ENCODE measurements around the gene MAP2K1. TPM values are rescaled to one million over a fixed set of nuclear protein-coding genes. Genes with fewer than 3 reads are reported as not detected.
"Not testable (repeated sequence)": the region's sequence is repeated elsewhere in the genome, so short reads cannot be mapped to it uniquely, and the experiment has no call there.

Gene MAP2K1
- total RNA-seq, 1 donor from 2014 or later = 38.6 TPM

GRCh38 chr15:66390678-66391077 is 4.0 kb downstream of the MAP2K1 start:
- Histone ChIP-seq H3K9ac (ENCODE audit: low read depth in 1 of 3, low read length in 3 of 3) (no peak overlapping the region), H3K36me3 (ENCODE audit: control insufficient read depth in 3 of 3, insufficient read depth in 3 of 3, low read length in 3 of 3) (no peaks in the 10 kb centered on the region), H3K4me3 (ENCODE audit: low read length in 3 of 3) (no peak overlapping the region), H3K4me1 (ENCODE audit: control insufficient read depth in 3 of 3, insufficient read depth in 3 of 3, low read length in 3 of 3) (peaks cover 17 to 42% (median 24%) of the 10 kb centered on the region in 3 donors), H3K9me3 (ENCODE audit: control insufficient read depth in 3 of 3, low read length in 3 of 3) (no peaks in the 10 kb centered on the region), H3K27me3 (ENCODE audit: control insufficient read depth in 3 of 3, insufficient read depth in 3 of 3, low read length in 3 of 3) (no peaks in the 10 kb centered on the region), H3K27ac (ENCODE audit: low read depth, low read length) (no peak overlapping the region)

- not testable (repeated sequence) for H3K4me3 ChIP-seq (ENCODE audit: low read length in 3 of 3); H3K27me3 ChIP-seq (ENCODE audit: control insufficient read depth in 3 of 3, insufficient read depth in 3 of 3, low read length in 3 of 3); H3K36me3 ChIP-seq (ENCODE audit: control insufficient read depth in 3 of 3, insufficient read depth in 3 of 3, low read length in 3 of 3); H3K9ac ChIP-seq (ENCODE audit: low read depth in 1 of 3, low read length in 3 of 3); H3K27ac ChIP-seq (ENCODE audit: low read depth, low read length); H3K9me3 ChIP-seq (ENCODE audit: control insufficient read depth in 3 of 3, low read length in 3 of 3)
- peaks cover 11 to 31% (median 15%) of the 10 kb centered on the region in 3 donors for H3K4me1 ChIP-seq (ENCODE audit: control insufficient read depth in 3 of 3, insufficient read depth in 3 of 3, low read length in 3 of 3)
Measured at GRCh38 chr15:66393037-66393436, 6.3 kb downstream of the MAP2K1 start.

GRCh38 chr15:66394472-66394871 is 7.8 kb downstream of the MAP2K1 start:
- Histone ChIP-seq H3K27me3 (ENCODE audit: control insufficient read depth in 3 of 3, insufficient read depth in 3 of 3, low read length in 3 of 3) (no peaks in the 10 kb centered on the region), H3K4me1 (ENCODE audit: control insufficient read depth in 3 of 3, insufficient read depth in 3 of 3, low read length in 3 of 3) (peaks cover 0 to 18% (median 6%) of the 10 kb centered on the region in 3 donors), H3K36me3 (ENCODE audit: control insufficient read depth in 3 of 3, insufficient read depth in 3 of 3, low read length in 3 of 3) (no peaks in the 10 kb centered on the region), H3K27ac (ENCODE audit: low read depth, low read length) (no peak overlapping the region), H3K9me3 (ENCODE audit: control insufficient read depth in 3 of 3, low read length in 3 of 3) (no peaks in the 10 kb centered on the region), H3K9ac (ENCODE audit: low read depth in 1 of 3, low read length in 3 of 3) (no peak overlapping the region), H3K4me3 (ENCODE audit: low read length in 3 of 3) (no peak overlapping the region)

DNA sequence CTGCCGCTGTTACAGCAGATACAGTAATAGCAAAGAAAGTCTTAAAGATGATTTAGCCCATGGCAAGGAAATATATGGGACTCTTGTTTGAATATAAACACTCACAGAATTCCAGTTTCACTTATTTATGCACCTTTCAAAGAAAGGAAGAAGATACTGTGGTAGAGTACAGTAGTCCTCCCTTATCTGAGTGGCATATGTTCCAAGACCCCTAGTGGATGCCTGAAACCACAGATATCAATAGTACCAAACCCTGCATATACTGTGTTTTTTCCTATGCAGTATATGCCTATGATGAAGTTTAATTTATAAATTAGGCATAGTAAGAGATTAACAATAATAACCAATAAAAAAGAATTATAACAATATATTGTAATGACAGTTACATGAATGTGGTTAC is 8.2 kb downstream of the MAP2K1 start:
- H3K9ac ChIP-seq (ENCODE audit: low read depth in 1 of 3, low read length in 3 of 3) = no peak overlapping the region
- no peaks in the 10 kb centered on the region for H3K27me3 ChIP-seq (ENCODE audit: control insufficient read depth in 3 of 3, insufficient read depth in 3 of 3, low read length in 3 of 3)
- H3K9me3 ChIP-seq (ENCODE audit: control insufficient read depth in 3 of 3, low read length in 3 of 3) = no peaks in the 10 kb centered on the region
- peaks cover 0 to 16% (median 6%) of the 10 kb centered on the region in 3 donors for H3K4me1 ChIP-seq (ENCODE audit: control insufficient read depth in 3 of 3, insufficient read depth in 3 of 3, low read length in 3 of 3)
- no peak overlapping the region for H3K27ac ChIP-seq (ENCODE audit: low read depth, low read length)
- H3K36me3 ChIP-seq (ENCODE audit: control insufficient read depth in 3 of 3, insufficient read depth in 3 of 3, low read length in 3 of 3) = no peaks in the 10 kb centered on the region
- no peak overlapping the region for H3K4me3 ChIP-seq (ENCODE audit: low read length in 3 of 3)

- Histone ChIP-seq H3K27me3 (ENCODE audit: control insufficient read depth in 3 of 3, insufficient read depth in 3 of 3, low read length in 3 of 3) (no peaks in the 10 kb centered on the region), H3K4me1 (ENCODE audit: control insufficient read depth in 3 of 3, insufficient read depth in 3 of 3, low read length in 3 of 3) (peaks cover 0 to 7% (median 3%) of the 10 kb centered on the region in 3 donors), H3K27ac (ENCODE audit: low read depth, low read length) (no peak overlapping the region), H3K4me3 (ENCODE audit: low read length in 3 of 3) (no peak overlapping the region), H3K9me3 (ENCODE audit: control insufficient read depth in 3 of 3, low read length in 3 of 3) (no peaks in the 10 kb centered on the region), H3K36me3 (ENCODE audit: control insufficient read depth in 3 of 3, insufficient read depth in 3 of 3, low read length in 3 of 3) (no peaks in the 10 kb centered on the region), H3K9ac (ENCODE audit: low read depth in 1 of 3, low read length in 3 of 3) (no peak overlapping the region)
Measured at GRCh38 chr15:66399276-66399675, 12.6 kb downstream of the MAP2K1 start.

DNA sequence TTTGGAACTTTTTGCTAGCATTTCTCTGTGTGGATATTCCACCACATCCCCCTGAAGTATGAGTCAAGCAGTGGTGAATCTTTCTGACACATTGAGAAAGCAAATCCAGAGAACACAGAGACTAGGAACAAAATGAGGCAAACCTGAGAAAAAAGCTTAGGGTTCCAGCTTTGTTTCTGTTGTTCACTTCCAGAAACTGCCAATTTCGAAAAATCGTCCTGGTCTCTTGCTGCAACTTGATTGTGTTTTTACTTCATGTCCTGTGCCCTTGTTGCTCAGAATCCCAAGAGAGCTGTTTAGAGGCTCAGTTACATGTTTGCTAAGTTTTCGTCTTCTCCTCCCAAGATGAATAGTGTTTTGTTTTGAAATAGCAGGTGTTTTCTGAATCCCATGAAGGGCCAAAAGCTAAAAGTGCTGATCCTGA is 13.7 kb downstream of the MAP2K1 start:
- H3K27ac ChIP-seq (ENCODE audit: low read depth, low read length) = no peak overlapping the region
- H3K36me3 ChIP-seq (ENCODE audit: control insufficient read depth in 3 of 3, insufficient read depth in 3 of 3, low read length in 3 of 3) = no peaks in the 10 kb centered on the region
- no peak overlapping the region for H3K4me3 ChIP-seq (ENCODE audit: low read length in 3 of 3)
- no peaks in the 10 kb centered on the region for H3K27me3 ChIP-seq (ENCODE audit: control insufficient read depth in 3 of 3, insufficient read depth in 3 of 3, low read length in 3 of 3)
- H3K4me1 ChIP-seq (ENCODE audit: control insufficient read depth in 3 of 3, insufficient read depth in 3 of 3, low read length in 3 of 3) = peaks cover 9 to 17% (median 13%) of the 10 kb centered on the region in 3 donors
- no peaks in the 10 kb centered on the region for H3K9me3 ChIP-seq (ENCODE audit: control insufficient read depth in 3 of 3, low read length in 3 of 3)
- H3K9ac ChIP-seq (ENCODE audit: low read depth in 1 of 3, low read length in 3 of 3) = no peak overlapping the region

GRCh38 chr15:66401130-66402021 is 14.7 kb downstream of the MAP2K1 start:
- Histone ChIP-seq H3K27me3 (ENCODE audit: control insufficient read depth in 3 of 3, insufficient read depth in 3 of 3, low read length in 3 of 3) (no peaks in the 10 kb centered on the region), H3K9me3 (ENCODE audit: control insufficient read depth in 3 of 3, low read length in 3 of 3) (no peaks in the 10 kb centered on the region), H3K36me3 (ENCODE audit: control insufficient read depth in 3 of 3, insufficient read depth in 3 of 3, low read length in 3 of 3) (no peaks in the 10 kb centered on the region), H3K9ac (ENCODE audit: low read depth in 1 of 3, low read length in 3 of 3) (no peak overlapping the region), H3K4me3 (ENCODE audit: low read length in 3 of 3) (no peak overlapping the region), H3K4me1 (ENCODE audit: control insufficient read depth in 3 of 3, insufficient read depth in 3 of 3, low read length in 3 of 3) (peaks cover 17 to 26% (median 23%) of the 10 kb centered on the region in 3 donors), H3K27ac (ENCODE audit: low read depth, low read length) (no peak overlapping the region)

DNA sequence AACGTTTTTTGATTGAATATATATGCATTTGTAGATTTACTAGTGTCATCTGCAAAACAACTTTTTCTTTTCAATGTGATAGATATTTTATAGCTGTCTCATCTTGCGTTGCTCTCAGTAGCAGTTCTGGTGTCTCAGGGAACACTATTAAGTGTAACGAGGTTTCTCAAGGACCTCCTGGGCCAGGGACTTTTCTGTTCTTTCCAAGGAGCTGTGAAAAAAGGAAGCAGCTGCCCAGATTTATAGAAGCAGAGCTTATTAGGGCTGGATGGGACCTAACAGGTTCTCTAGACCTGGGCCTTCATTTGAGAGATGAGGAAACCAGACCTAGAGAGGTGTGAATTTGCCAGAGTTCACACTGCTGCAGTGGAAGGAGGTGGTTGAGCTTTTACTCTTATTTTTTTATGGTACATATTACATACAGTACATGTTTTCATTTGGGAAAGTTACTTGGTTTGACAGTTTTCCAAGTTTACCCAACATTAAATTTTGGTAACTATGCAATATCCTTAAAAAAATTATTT is 16.1 kb downstream of the MAP2K1 start:
- no peak overlapping the region for H3K9ac ChIP-seq (ENCODE audit: low read depth in 1 of 3, low read length in 3 of 3)
- H3K36me3 ChIP-seq (ENCODE audit: control insufficient read depth in 3 of 3, insufficient read depth in 3 of 3, low read length in 3 of 3) = no peaks in the 10 kb centered on the region
- H3K4me3 ChIP-seq (ENCODE audit: low read length in 3 of 3) = no peak overlapping the region
- H3K27me3 ChIP-seq (ENCODE audit: control insufficient read depth in 3 of 3, insufficient read depth in 3 of 3, low read length in 3 of 3) = no peaks in the 10 kb centered on the region
- H3K27ac ChIP-seq (ENCODE audit: low read depth, low read length) = no peak overlapping the region
- H3K4me1 ChIP-seq (ENCODE audit: control insufficient read depth in 3 of 3, insufficient read depth in 3 of 3, low read length in 3 of 3) = peaks cover 17 to 26% (median 23%) of the 10 kb centered on the region in 3 donors
- no peaks in the 10 kb centered on the region for H3K9me3 ChIP-seq (ENCODE audit: control insufficient read depth in 3 of 3, low read length in 3 of 3)

DNA sequence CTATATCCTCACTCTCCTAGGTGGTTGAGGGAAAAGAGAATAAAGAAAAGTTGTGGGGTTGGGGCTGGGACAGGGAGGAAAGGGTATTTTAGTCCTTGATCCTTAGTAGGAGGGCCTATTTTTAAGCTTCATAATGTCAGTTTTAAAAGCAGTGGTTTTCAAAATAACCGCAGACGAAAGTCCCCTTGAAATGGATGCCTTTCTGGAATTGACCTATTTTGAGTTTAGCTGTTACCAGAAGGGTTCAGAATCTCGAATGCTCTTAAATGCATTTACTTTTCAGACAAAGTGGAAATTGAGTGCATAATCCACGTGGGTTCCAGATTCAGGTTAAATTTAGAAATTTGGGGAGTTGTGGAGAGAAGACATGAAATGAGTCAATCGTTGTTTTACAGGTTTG is 16.6 kb downstream of the MAP2K1 start:
- H3K36me3 ChIP-seq (ENCODE audit: control insufficient read depth in 3 of 3, insufficient read depth in 3 of 3, low read length in 3 of 3) = no peaks in the 10 kb centered on the region
- H3K9me3 ChIP-seq (ENCODE audit: control insufficient read depth in 3 of 3, low read length in 3 of 3) = no peaks in the 10 kb centered on the region
- H3K4me1 ChIP-seq (ENCODE audit: control insufficient read depth in 3 of 3, insufficient read depth in 3 of 3, low read length in 3 of 3) = peaks cover 17 to 26% (median 23%) of the 10 kb centered on the region in 3 donors
- H3K27ac ChIP-seq (ENCODE audit: low read depth, low read length) = no peak overlapping the region
- no peak overlapping the region for H3K9ac ChIP-seq (ENCODE audit: low read depth in 1 of 3, low read length in 3 of 3)
- no peak overlapping the region for H3K4me3 ChIP-seq (ENCODE audit: low read length in 3 of 3)
- H3K27me3 ChIP-seq (ENCODE audit: control insufficient read depth in 3 of 3, insufficient read depth in 3 of 3, low read length in 3 of 3) = no peaks in the 10 kb centered on the region

DNA sequence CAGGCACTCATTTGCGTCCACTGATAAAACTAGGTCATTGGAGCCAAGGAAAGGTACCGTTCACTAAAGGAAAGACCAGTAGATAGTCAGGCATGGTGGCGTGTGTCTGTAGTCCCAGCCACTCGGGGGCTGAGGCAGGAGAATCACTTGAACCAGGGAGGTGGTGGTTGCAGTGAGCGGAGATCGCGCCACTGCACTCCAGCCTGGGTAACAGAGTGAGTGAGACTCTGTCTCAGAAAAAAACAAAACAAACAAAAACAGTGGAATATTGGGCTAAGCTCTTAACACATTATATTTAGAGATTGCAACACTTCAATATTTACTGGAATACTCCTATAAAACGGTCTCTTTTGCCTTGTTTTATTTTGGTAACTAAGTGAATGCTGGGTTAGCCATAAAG is 17.4 kb downstream of the MAP2K1 start:
- H3K9me3 ChIP-seq (ENCODE audit: control insufficient read depth in 3 of 3, low read length in 3 of 3) = no peaks in the 10 kb centered on the region
- no peak overlapping the region for H3K27ac ChIP-seq (ENCODE audit: low read depth, low read length)
- no peaks in the 10 kb centered on the region for H3K36me3 ChIP-seq (ENCODE audit: control insufficient read depth in 3 of 3, insufficient read depth in 3 of 3, low read length in 3 of 3)
- H3K9ac ChIP-seq (ENCODE audit: low read depth in 1 of 3, low read length in 3 of 3) = no peak overlapping the region
- no peaks in the 10 kb centered on the region for H3K27me3 ChIP-seq (ENCODE audit: control insufficient read depth in 3 of 3, insufficient read depth in 3 of 3, low read length in 3 of 3)
- H3K4me1 ChIP-seq (ENCODE audit: control insufficient read depth in 3 of 3, insufficient read depth in 3 of 3, low read length in 3 of 3) = peaks cover 18 to 34% (median 23%) of the 10 kb centered on the region in 3 donors
- no peak overlapping the region for H3K4me3 ChIP-seq (ENCODE audit: low read length in 3 of 3)
